Measurements from ENCODE around the gene ADAMTS9. TPM values are rescaled to one million over a fixed set of nuclear protein-coding genes. Genes with fewer than 3 reads are reported as not detected.

Gene ADAMTS9
- total RNA-seq, 4 donors from 2014 or later = 5.1 to 52.0 (median 9.5) TPM

GRCh38 chr3:64561325-64561843 lies 126.4 kb downstream of the ADAMTS9 start:
- Histone ChIP-seq H3K4me3 (no peak overlapping the region), H3K27ac (no peak overlapping the region)

GRCh38 chr3:64560791-64561190 lies 127.0 kb downstream of the ADAMTS9 start:
- no peak for DNase-seq
- Histone ChIP-seq H3K27me3 (no peaks in the 10 kb centered on the region), H3K9me3 (no peaks in the 10 kb centered on the region), H3K4me1 (no peaks in the 10 kb centered on the region), H3K4me3 (no peak overlapping the region), H3K27ac (no peak overlapping the region), H3K36me3 (no peaks in the 10 kb centered on the region)
- TF ChIP-seq POLR2A (IDR thresholded peaks at IDR 0.05) (no peak), CTCF (IDR thresholded peaks at IDR 0.05) (no peak)

More at GRCh38 chr3:64561325-64561843, 126.4 kb downstream of the ADAMTS9 start:
- no peak for DNase-seq
- no peaks in the 10 kb centered on the region for H3K36me3 ChIP-seq
- no peaks in the 10 kb centered on the region for H3K9me3 ChIP-seq
- no peak for TF ChIP-seq POLR2A (IDR thresholded peaks at IDR 0.05)
- TF ChIP-seq CTCF (IDR thresholded peaks at IDR 0.05) = no peak
- no peaks in the 10 kb centered on the region for H3K4me1 ChIP-seq
- H3K27me3 ChIP-seq = no peaks in the 10 kb centered on the region

- H3K36me3 ChIP-seq = no peaks in the 10 kb centered on the region
- H3K4me1 ChIP-seq = no peaks in the 10 kb centered on the region
- H3K27ac ChIP-seq = no peak overlapping the region
- no peak for DNase-seq
- no peak overlapping the region for H3K4me3 ChIP-seq
- TF ChIP-seq CTCF (IDR thresholded peaks at IDR 0.05) = no peak
- no peak for TF ChIP-seq POLR2A (IDR thresholded peaks at IDR 0.05)
- no peaks in the 10 kb centered on the region for H3K9me3 ChIP-seq
- H3K27me3 ChIP-seq = no peaks in the 10 kb centered on the region
These were observed 128.2 kb downstream of the ADAMTS9 start for GRCh38 chr3:64559588-64559987.

- Histone ChIP-seq H3K27ac (no peak overlapping the region), H3K4me3 (no peak overlapping the region), H3K9me3 (no peaks in the 10 kb centered on the region), H3K36me3 (no peaks in the 10 kb centered on the region), H3K27me3 (no peaks in the 10 kb centered on the region), H3K4me1 (no peaks in the 10 kb centered on the region)
- no peak for DNase-seq
- TF ChIP-seq CTCF (IDR thresholded peaks at IDR 0.05) (no peak), POLR2A (IDR thresholded peaks at IDR 0.05) (no peak)
These were observed 131.8 kb downstream of the ADAMTS9 start for GRCh38 chr3:64556046-64556445.

GRCh38 chr3:64555351-64555750 lies 132.4 kb downstream of the ADAMTS9 start:
- Histone ChIP-seq H3K9me3 (no peaks in the 10 kb centered on the region), H3K27ac (no peak overlapping the region), H3K27me3 (no peaks in the 10 kb centered on the region), H3K4me3 (no peak overlapping the region), H3K36me3 (no peaks in the 10 kb centered on the region), H3K4me1 (no peaks in the 10 kb centered on the region)
- TF ChIP-seq CTCF (IDR thresholded peaks at IDR 0.05) = no peak
- no peak for TF ChIP-seq POLR2A (IDR thresholded peaks at IDR 0.05)
- DNase-seq = no peak
